WERI-Rb-1 (cell line): Measurements from ENCODE around the gene FIBIN.

ENCODE experiments used
- DNase-seq: peaks from one replicate; pipeline ENCODE4 v3.0.0-alpha.2; 2020
- H3K27ac ChIP-seq: fragments of 250-450 bp; sonication (Bioruptor Pico); 2 replicates; pipeline ENCODE4 v1.5.1; 2020; ENCODE audit warnings: mild to moderate bottlenecking, moderate library complexity
- H3K27me3 ChIP-seq: fragments of 250-450 bp; sonication (Bioruptor Pico); 2 replicates; pipeline ENCODE4 v1.5.1; 2021; ENCODE audit warnings: mild to moderate bottlenecking, low read depth, moderate library complexity; ENCODE audit not compliant: insufficient read depth, severe bottlenecking
- H3K36me3 ChIP-seq: fragments of 250-450 bp; sonication (Bioruptor Pico); 2 replicates; pipeline ENCODE4 v1.5.1; 2020; ENCODE audit warnings: mild to moderate bottlenecking, moderate library complexity
- H3K4me3 ChIP-seq: 2 replicates; pipeline ENCODE4 v1.5.1; 2011; ENCODE audit warnings: low read depth, mild to moderate bottlenecking, control low read depth, low read length
- H3K9me3 ChIP-seq: fragments of 250-450 bp; sonication (Bioruptor Pico); 2 replicates; pipeline ENCODE4 v1.5.1; 2021; ENCODE audit warnings: mild to moderate bottlenecking, moderate library complexity; ENCODE audit not compliant: severe bottlenecking
- CTCF ChIP-seq: IDR thresholded peaks from 2 replicates; pipeline ENCODE4 v1.5.1; 2011; ENCODE audit warnings: low read depth, mild to moderate bottlenecking, control low read depth, inconsistent platforms, low read length

Gene FIBIN

GRCh38 chr11:26993965-26994457, at the start of gene FIBIN:
TSS of gene FIBIN (plus strand) at chr11:26994112. CDS start at chr11:26994527, 415 bp downstream.
- Histone ChIP-seq H3K4me3 (no peak within 1 kb of the TSS), H3K9me3 (no peaks in the 10 kb centered on the region), H3K27me3 (peaks cover 31% of the 10 kb centered on the region), H3K27ac (no peak within 1 kb of the TSS), H3K36me3 (no peaks in the 10 kb centered on the region)
- no peak for DNase-seq
- TF ChIP-seq CTCF: no peak

GRCh38 chr11:26944866-26945664, 48.8 kb upstream of the FIBIN start:
- no peak for DNase-seq
- TF ChIP-seq CTCF: no peak
- Histone ChIP-seq H3K9me3 (no peaks in the 10 kb centered on the region), H3K4me3 (no peak overlapping the region), H3K27me3 (peaks cover 25% of the 10 kb centered on the region), H3K27ac (no peak overlapping the region), H3K36me3 (no peaks in the 10 kb centered on the region)

GRCh38 chr11:26946257-26946716, 47.6 kb upstream of the FIBIN start:
- no peak overlapping the region for H3K4me3 ChIP-seq
- H3K36me3 ChIP-seq: no peaks in the 10 kb centered on the region
- no peaks in the 10 kb centered on the region for H3K9me3 ChIP-seq
- no peak for TF ChIP-seq CTCF
- H3K27me3 ChIP-seq: peaks cover 18% of the 10 kb centered on the region
- no peak for DNase-seq
- no peak overlapping the region for H3K27ac ChIP-seq

GRCh38 chr11:26947379-26947844, 46.5 kb upstream of the FIBIN start:
- Histone ChIP-seq H3K27ac (no peak overlapping the region), H3K27me3 (peaks cover 17% of the 10 kb centered on the region), H3K9me3 (no peaks in the 10 kb centered on the region), H3K36me3 (no peaks in the 10 kb centered on the region), H3K4me3 (no peak overlapping the region)
- TF ChIP-seq CTCF: no peak
- DNase-seq: no peak

DNA sequence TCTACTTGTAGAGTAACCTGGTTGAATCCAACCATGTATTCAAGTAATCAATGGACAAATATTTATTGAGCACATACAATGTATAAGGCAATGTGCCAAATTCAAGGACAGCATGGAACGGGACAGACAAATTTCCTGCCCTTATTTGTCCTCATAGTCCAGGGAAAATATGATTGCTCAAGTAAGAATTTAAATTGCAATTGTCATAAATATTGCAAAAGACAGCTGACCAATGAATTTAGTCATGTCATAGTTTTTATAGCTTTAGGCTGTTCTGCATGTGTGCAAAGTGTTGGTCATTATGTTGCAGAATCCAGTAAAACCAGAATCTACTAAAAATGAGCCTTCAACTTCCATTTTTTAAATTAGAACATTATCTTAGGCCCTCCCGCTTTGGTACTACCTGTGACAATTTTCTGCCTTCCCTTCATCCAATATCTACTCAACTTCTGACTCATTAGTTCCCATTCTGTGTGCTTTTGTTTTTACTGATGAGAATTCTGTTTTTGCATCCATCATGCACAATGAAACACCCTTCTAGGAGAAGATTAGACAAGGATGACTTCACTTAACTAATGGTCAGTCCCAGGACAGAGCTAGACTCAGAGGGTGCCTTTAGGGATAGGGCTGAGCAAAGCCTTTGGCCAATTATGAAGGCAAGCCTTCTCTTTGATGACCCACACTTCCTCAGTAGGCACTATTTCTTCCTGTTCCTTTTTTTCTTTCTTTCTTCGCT, 45.8 kb upstream of the FIBIN start:
- Histone ChIP-seq H3K4me3 (no peak overlapping the region), H3K36me3 (no peaks in the 10 kb centered on the region), H3K27ac (no peak overlapping the region), H3K9me3 (no peaks in the 10 kb centered on the region), H3K27me3 (peaks cover 11% of the 10 kb centered on the region)
- no peak for DNase-seq
- no peak for TF ChIP-seq CTCF
